SK-N-MC (cell line): ENCODE data around the gene PPAN.

Experiments
- EZH2 ChIP-seq: fragments of 200-600 bp; sonication (generic); IDR thresholded peaks from one replicate; pipeline ENCODE4 v1.6.1; 2017; ENCODE audit warnings: antibody characterized with exemption
- FOXP2 ChIP-seq: optimal IDR thresholded peaks from 2 replicates; pipeline ENCODE3; 2011; ENCODE audit warnings: mild to moderate bottlenecking, moderate library complexity; ENCODE audit not compliant: insufficient read depth; ENCODE audit errors: extremely low read length, control extremely low read depth
- POLR2AphosphoS5 ChIP-seq: IDR thresholded peaks from 2 replicates; pipeline ENCODE4 v1.6.1; 2012; ENCODE audit warnings: mild to moderate bottlenecking, low read depth, low read length, borderline replicate concordance

DNA sequence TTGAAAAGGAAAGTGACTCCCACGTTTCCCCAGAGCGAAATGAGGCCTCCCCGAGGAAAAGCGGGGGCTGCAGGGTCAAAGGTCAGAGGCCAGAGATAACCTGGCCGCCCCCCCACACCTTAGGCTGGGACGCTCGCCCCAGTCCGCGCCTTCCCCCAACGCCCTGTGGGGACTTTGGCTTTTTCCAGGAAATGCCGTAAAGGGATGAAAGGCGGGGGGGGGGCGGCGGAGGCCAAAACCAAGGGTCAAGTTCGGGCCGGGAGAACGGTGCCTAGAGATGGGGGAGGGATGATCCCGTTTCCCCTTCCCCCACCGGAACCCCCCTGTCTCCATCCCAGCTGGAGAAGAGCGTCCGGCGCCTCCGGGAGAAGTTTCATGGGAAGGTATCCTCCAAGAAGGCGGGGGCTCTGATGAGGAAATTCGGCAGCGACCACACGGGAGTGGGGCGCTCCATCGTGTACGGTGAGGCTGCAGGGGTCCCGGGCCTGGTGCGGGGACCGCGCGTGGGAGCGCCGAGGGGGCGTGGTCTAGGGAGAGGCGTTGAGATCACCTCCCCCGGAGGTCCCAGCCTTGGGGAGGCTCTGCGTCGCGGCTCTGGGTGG lies 19.5 kb upstream of the PPAN start:
- TF ChIP-seq EZH2 (no peak), POLR2AphosphoS5 (no peak), FOXP2 (no peak)
